ENCODE results near the gene IL1RAPL2. TPM values are rescaled to one million over a fixed set of nuclear protein-coding genes. Genes with fewer than 3 reads are reported as not detected.
"Not testable (repeated sequence)": the region's sequence is repeated elsewhere in the genome, so short reads cannot be mapped to it uniquely, and the experiment has no call there.

IL1RAPL2 gene
- polyA plus RNA-seq, 3 donors = not detected

DNA sequence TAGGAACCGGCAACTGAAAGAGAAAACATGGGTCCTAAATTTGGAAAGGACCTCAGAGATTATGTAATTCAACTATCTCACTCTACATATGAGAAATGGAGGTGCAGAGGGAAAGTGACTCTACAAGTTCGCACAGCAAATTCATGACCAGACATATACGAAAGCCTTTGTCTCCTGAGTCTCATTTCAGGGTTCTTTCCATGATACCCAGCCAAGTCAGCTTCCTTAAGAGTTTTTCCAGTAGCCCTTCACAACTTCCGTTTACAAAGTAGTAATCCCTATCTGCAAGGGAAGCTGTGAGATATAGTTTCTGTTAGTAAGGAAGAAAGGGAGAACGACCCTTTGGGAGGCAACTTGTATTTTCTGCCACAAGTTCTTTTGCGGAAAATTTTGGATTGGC is 543.9 kb downstream of the IL1RAPL2 start:
- no peak overlapping the region for H3K9ac ChIP-seq (ENCODE audit: insufficient read depth, low read length, poor library complexity, severe bottlenecking)
- H3K9me3 Mint-ChIP-seq = peaks cover 0 to 7% (median 2%) of the 10 kb centered on the region in 7 donors
- no peaks in the 10 kb centered on the region for H3K4me1 ChIP-seq (ENCODE audit: control insufficient read depth in 1 of 2, insufficient read depth in 2 of 2, low read length in 2 of 2)
- no peak overlapping the region for H3K4me2 ChIP-seq (replicated peaks; ENCODE audit: extremely low read depth, low read length, poor library complexity, severe bottlenecking)
- H2AFZ ChIP-seq (ENCODE audit: insufficient read depth, low read depth, low read length, poor library complexity, severe bottlenecking) = no peak overlapping the region
- TF ChIP-seq, protein P1, sequence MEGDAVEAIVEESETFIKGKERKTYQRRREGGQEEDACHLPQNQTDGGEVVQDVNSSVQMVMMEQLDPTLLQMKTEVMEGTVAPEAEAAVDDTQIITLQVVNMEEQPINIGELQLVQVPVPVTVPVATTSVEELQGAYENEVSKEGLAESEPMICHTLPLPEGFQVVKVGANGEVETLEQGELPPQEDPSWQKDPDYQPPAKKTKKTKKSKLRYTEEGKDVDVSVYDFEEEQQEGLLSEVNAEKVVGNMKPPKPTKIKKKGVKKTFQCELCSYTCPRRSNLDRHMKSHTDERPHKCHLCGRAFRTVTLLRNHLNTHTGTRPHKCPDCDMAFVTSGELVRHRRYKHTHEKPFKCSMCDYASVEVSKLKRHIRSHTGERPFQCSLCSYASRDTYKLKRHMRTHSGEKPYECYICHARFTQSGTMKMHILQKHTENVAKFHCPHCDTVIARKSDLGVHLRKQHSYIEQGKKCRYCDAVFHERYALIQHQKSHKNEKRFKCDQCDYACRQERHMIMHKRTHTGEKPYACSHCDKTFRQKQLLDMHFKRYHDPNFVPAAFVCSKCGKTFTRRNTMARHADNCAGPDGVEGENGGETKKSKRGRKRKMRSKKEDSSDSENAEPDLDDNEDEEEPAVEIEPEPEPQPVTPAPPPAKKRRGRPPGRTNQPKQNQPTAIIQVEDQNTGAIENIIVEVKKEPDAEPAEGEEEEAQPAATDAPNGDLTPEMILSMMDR (IDR thresholded peaks at IDR 0.05) = no peak
- no peaks in the 10 kb centered on the region for H3K27me3 Mint-ChIP-seq (ENCODE audit: low read depth in 3 of 3)
- no peaks in the 10 kb centered on the region for H3K4me1 Mint-ChIP-seq
- no peak overlapping the region for H3K27ac Mint-ChIP-seq
- no peaks in the 10 kb centered on the region for H3K9me3 ChIP-seq (replicated peaks in 1 of 2; ENCODE audit: control insufficient read depth in 1 of 2, insufficient read depth in 1 of 2, low read length in 2 of 2)
- WGBS (ENCODE audit: insufficient coverage) = no CpG with 5 or more reads among the region's 6 CpGs
- H3K27ac ChIP-seq (ENCODE audit: low read depth in 1 of 2, low read length in 2 of 2) = no peak overlapping the region
- H3K79me2 ChIP-seq (ENCODE audit: insufficient read depth, low read length) = no peaks in the 10 kb centered on the region
- no peaks in the 10 kb centered on the region for H4K20me1 ChIP-seq (ENCODE audit: insufficient read depth, low read length)
- intact Hi-C loops (cut with micrococcal nuclease) = no loop called here
- H3K36me3 ChIP-seq (replicated peaks in 1 of 2; ENCODE audit: control insufficient read depth in 1 of 2, insufficient read depth in 2 of 2, low read length in 2 of 2) = no peaks in the 10 kb centered on the region
- no peak overlapping the region for H3K4me3 ChIP-seq (replicated peaks in 1 of 3; ENCODE audit: low read depth in 2 of 3, low read length in 3 of 3)
- no peaks in the 10 kb centered on the region for H3K36me3 Mint-ChIP-seq
- no peaks in the 10 kb centered on the region for H3K27me3 ChIP-seq (ENCODE audit: control insufficient read depth in 2 of 2, insufficient read depth in 2 of 2, low read length in 2 of 2)
- H3K4me3 Mint-ChIP-seq = no peak overlapping the region
- no peak for DNase-seq

DNA sequence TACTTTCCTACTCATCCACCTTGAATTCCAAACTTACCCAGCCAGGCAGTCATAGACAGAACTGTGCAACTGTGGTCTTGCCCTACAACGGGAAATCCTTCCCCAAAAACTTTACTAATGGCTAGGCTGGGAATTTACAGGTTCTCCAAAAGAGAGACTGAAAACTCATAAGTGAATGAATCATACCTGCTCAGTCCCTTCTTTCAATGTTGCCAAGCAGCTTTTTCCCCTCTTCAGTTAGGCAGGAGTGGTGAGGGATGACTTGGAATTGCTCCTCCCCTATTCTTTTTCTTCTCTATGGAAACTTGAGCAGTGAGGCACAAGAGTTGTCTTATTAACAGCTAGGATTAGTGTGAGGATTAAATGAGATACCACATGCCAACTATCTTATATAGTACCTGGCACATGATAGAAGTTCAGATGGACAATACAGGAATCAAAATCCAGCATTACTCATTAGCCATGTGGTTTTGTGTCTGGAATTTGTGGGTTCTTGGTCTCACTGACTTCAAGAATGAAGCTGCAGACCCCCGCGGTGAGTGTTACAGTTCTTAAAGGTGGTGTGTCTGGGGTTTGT is 548.6 kb downstream of the IL1RAPL2 start:
- peaks cover 0 to 8% of the 10 kb centered on the region in 2 donors for H3K9me3 ChIP-seq (replicated peaks in 1 of 2; ENCODE audit: control insufficient read depth in 1 of 2, insufficient read depth in 1 of 2, low read length in 2 of 2)
- no peaks in the 10 kb centered on the region for H3K36me3 Mint-ChIP-seq
- H4K20me1 ChIP-seq (ENCODE audit: insufficient read depth, low read length) = no peaks in the 10 kb centered on the region
- H3K27me3 ChIP-seq (ENCODE audit: control insufficient read depth in 2 of 2, insufficient read depth in 2 of 2, low read length in 2 of 2) = no peaks in the 10 kb centered on the region
- 100% methylated on average over 2 of the region's 3 CpGs for WGBS (ENCODE audit: insufficient coverage)
- H2AFZ ChIP-seq (ENCODE audit: insufficient read depth, low read depth, low read length, poor library complexity, severe bottlenecking) = no peak overlapping the region
- no peak overlapping the region for H3K27ac Mint-ChIP-seq
- intact Hi-C loops (cut with micrococcal nuclease) = no loop called here
- H3K36me3 ChIP-seq (replicated peaks in 1 of 2; ENCODE audit: control insufficient read depth in 1 of 2, insufficient read depth in 2 of 2, low read length in 2 of 2) = no peaks in the 10 kb centered on the region
- no peaks in the 10 kb centered on the region for H3K4me1 Mint-ChIP-seq
- H3K4me3 ChIP-seq (replicated peaks in 1 of 3; ENCODE audit: low read depth in 2 of 3, low read length in 3 of 3) = no peak overlapping the region
- TF ChIP-seq, protein P1 (IDR thresholded peaks at IDR 0.05) = no peak
- H3K27me3 Mint-ChIP-seq (ENCODE audit: low read depth in 3 of 3) = no peaks in the 10 kb centered on the region
- H3K4me3 Mint-ChIP-seq = no peak overlapping the region
- H3K9ac ChIP-seq (ENCODE audit: insufficient read depth, low read length, poor library complexity, severe bottlenecking) = no peak overlapping the region
- H3K4me2 ChIP-seq (replicated peaks; ENCODE audit: extremely low read depth, low read length, poor library complexity, severe bottlenecking) = no peak overlapping the region
- H3K27ac ChIP-seq (ENCODE audit: low read depth in 1 of 2, low read length in 2 of 2) = no peak overlapping the region
- H3K9me3 Mint-ChIP-seq = peaks cover 0 to 8% (median 2%) of the 10 kb centered on the region in 7 donors
- H3K79me2 ChIP-seq (ENCODE audit: insufficient read depth, low read length) = no peaks in the 10 kb centered on the region
- H3K4me1 ChIP-seq (ENCODE audit: control insufficient read depth in 1 of 2, insufficient read depth in 2 of 2, low read length in 2 of 2) = no peaks in the 10 kb centered on the region
- DNase-seq = no peak

DNA sequence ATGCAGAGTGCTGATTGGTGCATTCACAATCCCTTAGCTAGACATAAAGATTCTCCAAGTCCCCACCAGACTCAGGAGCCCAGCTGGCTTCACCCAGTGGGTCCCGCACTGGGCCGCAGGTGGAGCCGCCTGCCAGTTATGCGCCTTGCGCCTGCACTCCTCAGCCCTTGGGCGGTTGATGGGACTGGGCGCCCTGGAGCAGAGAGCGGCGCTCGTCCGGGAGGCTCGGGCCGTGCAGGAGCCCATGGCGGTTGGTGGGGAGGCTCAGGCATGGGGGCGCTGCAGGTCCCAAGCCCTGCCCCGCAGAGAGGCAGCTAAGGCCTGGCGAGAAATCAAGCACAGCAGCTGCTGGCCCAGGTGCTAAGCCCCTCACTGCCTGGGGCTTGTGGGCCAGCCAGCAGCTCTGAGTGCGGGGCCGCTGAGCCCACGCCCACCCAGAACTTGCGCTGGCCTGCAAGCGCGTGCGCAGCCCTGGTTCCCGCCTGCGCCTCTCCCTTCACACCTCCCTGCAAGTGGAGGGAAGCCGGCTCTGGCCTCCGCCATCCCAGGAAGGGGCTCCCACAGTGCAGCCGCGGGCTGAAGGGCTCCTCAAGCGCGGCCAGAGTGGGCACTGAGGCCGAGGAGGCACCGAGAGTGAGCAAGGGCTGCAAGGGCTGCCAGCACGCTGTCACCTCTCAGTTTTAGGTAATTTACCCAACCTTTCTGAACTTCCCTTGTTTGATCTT is 549.8 kb downstream of the IL1RAPL2 start:
- H3K79me2 ChIP-seq (ENCODE audit: insufficient read depth, low read length); intact Hi-C loops (cut with micrococcal nuclease); H3K4me1 ChIP-seq (ENCODE audit: control insufficient read depth in 1 of 2, insufficient read depth in 2 of 2, low read length in 2 of 2); H3K4me3 Mint-ChIP-seq; H3K36me3 ChIP-seq (replicated peaks in 1 of 2; ENCODE audit: control insufficient read depth in 1 of 2, insufficient read depth in 2 of 2, low read length in 2 of 2); H3K27me3 ChIP-seq (ENCODE audit: control insufficient read depth in 2 of 2, insufficient read depth in 2 of 2, low read length in 2 of 2); H3K9me3 ChIP-seq (replicated peaks in 1 of 2; ENCODE audit: control insufficient read depth in 1 of 2, insufficient read depth in 1 of 2, low read length in 2 of 2); H3K27ac ChIP-seq (ENCODE audit: low read depth in 1 of 2, low read length in 2 of 2); H3K4me3 ChIP-seq (replicated peaks in 1 of 3; ENCODE audit: low read depth in 2 of 3, low read length in 3 of 3); H4K20me1 ChIP-seq (ENCODE audit: insufficient read depth, low read length); H2AFZ ChIP-seq (ENCODE audit: insufficient read depth, low read depth, low read length, poor library complexity, severe bottlenecking); H3K9ac ChIP-seq (ENCODE audit: insufficient read depth, low read length, poor library complexity, severe bottlenecking); H3K4me1 Mint-ChIP-seq; H3K4me2 ChIP-seq (replicated peaks; ENCODE audit: extremely low read depth, low read length, poor library complexity, severe bottlenecking); H3K27me3 Mint-ChIP-seq (ENCODE audit: low read depth in 3 of 3); H3K9me3 Mint-ChIP-seq; H3K36me3 Mint-ChIP-seq; H3K27ac Mint-ChIP-seq; DNase-seq: not testable (repeated sequence)
- WGBS (ENCODE audit: insufficient coverage) = 98% methylated on average over 8 of the region's 35 CpGs
